ACC112 (cell line): Measurements from ENCODE around the gene GRIK5.

Source experiments
- H2AFZ ChIP-seq: fragments of 200-600 bp; sonication (generic); one replicate; pipeline ENCODE4 v1.6.0; 2017; ENCODE audit warnings: antibody characterized with exemption, low read length; ENCODE audit not compliant: unreplicated experiment
- H3K27ac ChIP-seq: fragments of 200-600 bp; sonication (generic); 2 replicates; pipeline ENCODE4 v1.5.1; 2014; ENCODE audit warnings: low read depth, mild to moderate bottlenecking, antibody characterized with exemption, low read length, moderate library complexity
- H3K27me3 ChIP-seq: fragments of 200-600 bp; sonication (generic); 2 replicates; pipeline ENCODE4 v1.6.1; 2014; ENCODE audit warnings: mild to moderate bottlenecking, antibody characterized with exemption, low read length, moderate library complexity, mixed read lengths; ENCODE audit not compliant: insufficient read depth
- H3K36me3 ChIP-seq: fragments of 200-600 bp; sonication (generic); 2 replicates; pipeline ENCODE4 v1.6.1; 2016; ENCODE audit warnings: mild to moderate bottlenecking, antibody characterized with exemption, low read length, moderate library complexity, mixed read lengths; ENCODE audit not compliant: insufficient read depth
- H3K4me1 ChIP-seq: fragments of 200-600 bp; sonication (generic); one replicate; pipeline ENCODE4 v1.6.1; 2016; ENCODE audit warnings: low read length, mixed read lengths; ENCODE audit not compliant: insufficient read depth, unreplicated experiment, control insufficient read depth
- H3K4me3 ChIP-seq: fragments of 200-600 bp; sonication (generic); 2 replicates; pipeline ENCODE4 v1.5.1; 2014; ENCODE audit warnings: mild to moderate bottlenecking, low read depth, low read length
- H3K79me2 ChIP-seq: fragments of 200-600 bp; sonication (generic); one replicate; pipeline ENCODE4 v1.6.0; 2016; ENCODE audit warnings: low read length; ENCODE audit not compliant: control insufficient read depth, unreplicated experiment, insufficient read depth

The GRIK5 gene

GRCh38 chr19:42065511-42065910, 4.5 kb downstream of the GRIK5 start:
- Histone ChIP-seq H3K27me3 (peaks cover 38% of the 10 kb centered on the region), H3K27ac (no peak overlapping the region), H3K4me1 (no peaks in the 10 kb centered on the region), H3K4me3 (no peak overlapping the region), H3K79me2 (no peaks in the 10 kb centered on the region), H3K36me3 (no peaks in the 10 kb centered on the region), H2AFZ (no peak overlapping the region)

- no peaks in the 10 kb centered on the region for H3K4me1 ChIP-seq
- H3K4me3 ChIP-seq, result no peak overlapping the region
- peaks cover 38% of the 10 kb centered on the region for H3K27me3 ChIP-seq
- H3K36me3 ChIP-seq, result no peaks in the 10 kb centered on the region
- H3K79me2 ChIP-seq, result no peaks in the 10 kb centered on the region
- no peak overlapping the region for H3K27ac ChIP-seq
- no peak overlapping the region for H2AFZ ChIP-seq
These were observed 5.0 kb downstream of the GRIK5 start for GRCh38 chr19:42065051-42065450.

GRCh38 chr19:42064432-42064831, 5.6 kb downstream of the GRIK5 start:
- Histone ChIP-seq H3K27ac (no peak overlapping the region), H3K36me3 (no peaks in the 10 kb centered on the region), H3K4me1 (no peaks in the 10 kb centered on the region)

GRCh38 chr19:42062381-42062780, 7.6 kb downstream of the GRIK5 start:
- Histone ChIP-seq H2AFZ (no peak overlapping the region), H3K79me2 (no peaks in the 10 kb centered on the region), H3K27me3 (peaks cover 13% of the 10 kb centered on the region), H3K4me3 (no peak overlapping the region), H3K4me1 (no peaks in the 10 kb centered on the region), H3K36me3 (no peaks in the 10 kb centered on the region), H3K27ac (no peak overlapping the region)

More at GRCh38 chr19:42064432-42064831, 5.6 kb downstream of the GRIK5 start:
- H3K4me3 ChIP-seq, result no peak overlapping the region
- no peak overlapping the region for H2AFZ ChIP-seq
- peaks cover 32% of the 10 kb centered on the region for H3K27me3 ChIP-seq
- no peaks in the 10 kb centered on the region for H3K79me2 ChIP-seq

- Histone ChIP-seq H2AFZ (no peak overlapping the region), H3K4me3 (no peak overlapping the region), H3K27me3 (no peaks in the 10 kb centered on the region), H3K79me2 (no peaks in the 10 kb centered on the region), H3K4me1 (no peaks in the 10 kb centered on the region), H3K36me3 (no peaks in the 10 kb centered on the region), H3K27ac (no peak overlapping the region)
These were observed 9.9 kb downstream of the GRIK5 start for GRCh38 chr19:42060117-42060516.

GRCh38 chr19:42059196-42059595, 10.8 kb downstream of the GRIK5 start:
- Histone ChIP-seq H3K27me3 (no peaks in the 10 kb centered on the region), H3K36me3 (no peaks in the 10 kb centered on the region), H3K79me2 (no peaks in the 10 kb centered on the region), H3K4me1 (no peaks in the 10 kb centered on the region), H3K27ac (no peak overlapping the region), H2AFZ (no peak overlapping the region), H3K4me3 (no peak overlapping the region)

GRCh38 chr19:42057846-42058245, 12.2 kb downstream of the GRIK5 start:
- Histone ChIP-seq H3K36me3 (no peaks in the 10 kb centered on the region), H3K27ac (no peak overlapping the region), H3K79me2 (no peaks in the 10 kb centered on the region), H3K27me3 (no peaks in the 10 kb centered on the region), H3K4me1 (no peaks in the 10 kb centered on the region), H2AFZ (no peak overlapping the region), H3K4me3 (no peak overlapping the region)

- H3K27me3 ChIP-seq, result no peaks in the 10 kb centered on the region
- no peak overlapping the region for H2AFZ ChIP-seq
- no peaks in the 10 kb centered on the region for H3K79me2 ChIP-seq
- no peaks in the 10 kb centered on the region for H3K4me1 ChIP-seq
- H3K36me3 ChIP-seq, result no peaks in the 10 kb centered on the region
- no peak overlapping the region for H3K27ac ChIP-seq
- no peak overlapping the region for H3K4me3 ChIP-seq
These were observed 15.8 kb downstream of the GRIK5 start for GRCh38 chr19:42054205-42054604.

- Histone ChIP-seq H2AFZ (no peak overlapping the region), H3K4me3 (no peak overlapping the region), H3K79me2 (no peaks in the 10 kb centered on the region), H3K27me3 (no peaks in the 10 kb centered on the region), H3K36me3 (no peaks in the 10 kb centered on the region), H3K4me1 (no peaks in the 10 kb centered on the region), H3K27ac (no peak overlapping the region)
These were observed 16.7 kb downstream of the GRIK5 start for GRCh38 chr19:42053037-42053935.

- H3K4me3 ChIP-seq, result no peak overlapping the region
- no peaks in the 10 kb centered on the region for H3K4me1 ChIP-seq
- H3K27ac ChIP-seq, result no peak overlapping the region
- H3K36me3 ChIP-seq, result no peaks in the 10 kb centered on the region
- H3K27me3 ChIP-seq, result no peaks in the 10 kb centered on the region
- H3K79me2 ChIP-seq, result no peaks in the 10 kb centered on the region
- no peak overlapping the region for H2AFZ ChIP-seq
These were observed 17.7 kb downstream of the GRIK5 start for GRCh38 chr19:42052241-42052863.
